ENCODE data around the gene PCNX2.

The PCNX2 gene

GRCh38 chr1:233255145-233255544 lies 40.4 kb downstream of the PCNX2 start:
- no peak for TF ChIP-seq ZNF274 (IDR thresholded peaks at IDR 0.05; ENCODE audit: low read depth, low read length)
- H3K4me3 ChIP-seq (ENCODE audit: low read length): no peak overlapping the region

GRCh38 chr1:233253832-233254331 lies 41.6 kb downstream of the PCNX2 start:
- no peak for TF ChIP-seq ZNF274 (IDR thresholded peaks at IDR 0.05; ENCODE audit: low read depth, low read length)
- H3K4me3 ChIP-seq (ENCODE audit: low read length): no peak overlapping the region

GRCh38 chr1:233253231-233253831 lies 42.2 kb downstream of the PCNX2 start:
- H3K4me3 ChIP-seq (ENCODE audit: low read length): no peak overlapping the region
- no peak for TF ChIP-seq ZNF274 (IDR thresholded peaks at IDR 0.05; ENCODE audit: low read depth, low read length)

GRCh38 chr1:233252441-233252840 lies 43.1 kb downstream of the PCNX2 start:
- TF ChIP-seq ZNF274 (IDR thresholded peaks at IDR 0.05; ENCODE audit: low read depth, low read length): no peak

GRCh38 chr1:233251201-233251720 lies 44.3 kb downstream of the PCNX2 start:
- no peak overlapping the region for H3K4me3 ChIP-seq (ENCODE audit: low read length)

More at GRCh38 chr1:233252441-233252840, 43.1 kb downstream of the PCNX2 start:
- no peak overlapping the region for H3K4me3 ChIP-seq (ENCODE audit: low read length)

GRCh38 chr1:233248014-233248413 lies 47.5 kb downstream of the PCNX2 start:
- no peak for TF ChIP-seq ZNF274 (IDR thresholded peaks at IDR 0.05; ENCODE audit: low read depth, low read length)
- H3K4me3 ChIP-seq (ENCODE audit: low read length): no peak overlapping the region

More at GRCh38 chr1:233251201-233251720, 44.3 kb downstream of the PCNX2 start:
- no peak for TF ChIP-seq ZNF274 (IDR thresholded peaks at IDR 0.05; ENCODE audit: low read depth, low read length)

- H3K4me3 ChIP-seq (ENCODE audit: low read length): no peak overlapping the region
- TF ChIP-seq ZNF274 (IDR thresholded peaks at IDR 0.05; ENCODE audit: low read depth, low read length): no peak
These were observed 48.6 kb downstream of the PCNX2 start for GRCh38 chr1:233246965-233247364.

GRCh38 chr1:233245191-233245765 lies 50.2 kb downstream of the PCNX2 start:
- no peak overlapping the region for H3K4me3 ChIP-seq (ENCODE audit: low read length)
- TF ChIP-seq ZNF274 (IDR thresholded peaks at IDR 0.05; ENCODE audit: low read depth, low read length): no peak

GRCh38 chr1:233244183-233244582 lies 51.3 kb downstream of the PCNX2 start:
- TF ChIP-seq ZNF274 (IDR thresholded peaks at IDR 0.05; ENCODE audit: low read depth, low read length): no peak
- H3K4me3 ChIP-seq (ENCODE audit: low read length): no peak overlapping the region

- TF ChIP-seq ZNF274 (IDR thresholded peaks at IDR 0.05; ENCODE audit: low read depth, low read length): no peak
- H3K4me3 ChIP-seq (ENCODE audit: low read length): no peak overlapping the region
These were observed 52.6 kb downstream of the PCNX2 start for GRCh38 chr1:233242827-233243483.

- no peak for TF ChIP-seq ZNF274 (IDR thresholded peaks at IDR 0.05; ENCODE audit: low read depth, low read length)
- H3K4me3 ChIP-seq (ENCODE audit: low read length): no peak overlapping the region
These were observed 53.8 kb downstream of the PCNX2 start for GRCh38 chr1:233241759-233242158.

- TF ChIP-seq ZNF274 (IDR thresholded peaks at IDR 0.05; ENCODE audit: low read depth, low read length): no peak
- H3K4me3 ChIP-seq (ENCODE audit: low read length): no peak overlapping the region
These were observed 54.5 kb downstream of the PCNX2 start for GRCh38 chr1:233240829-233241682.

GRCh38 chr1:233240371-233240770 lies 55.2 kb downstream of the PCNX2 start:
- no peak overlapping the region for H3K4me3 ChIP-seq (ENCODE audit: low read length)
- no peak for TF ChIP-seq ZNF274 (IDR thresholded peaks at IDR 0.05; ENCODE audit: low read depth, low read length)

GRCh38 chr1:233238884-233239431 lies 56.6 kb downstream of the PCNX2 start:
- no peak overlapping the region for H3K4me3 ChIP-seq (ENCODE audit: low read length)
- no peak for TF ChIP-seq ZNF274 (IDR thresholded peaks at IDR 0.05; ENCODE audit: low read depth, low read length)

All from GM08714 (cell line).